ENCODE data around the gene MACF1. TPM values are rescaled to one million over a fixed set of nuclear protein-coding genes. Genes with fewer than 3 reads are reported as not detected.
A peak's percentile ranks its signal among the peaks of the same experiment; 100 is the strongest.
"Not testable (repeated sequence)": the region's sequence is repeated elsewhere in the genome, so short reads cannot be mapped to it uniquely, and the experiment has no call there.

Gene MACF1
- total and polyA plus RNA-seq, 2 donors, result 93.2 to 124 TPM

DNA sequence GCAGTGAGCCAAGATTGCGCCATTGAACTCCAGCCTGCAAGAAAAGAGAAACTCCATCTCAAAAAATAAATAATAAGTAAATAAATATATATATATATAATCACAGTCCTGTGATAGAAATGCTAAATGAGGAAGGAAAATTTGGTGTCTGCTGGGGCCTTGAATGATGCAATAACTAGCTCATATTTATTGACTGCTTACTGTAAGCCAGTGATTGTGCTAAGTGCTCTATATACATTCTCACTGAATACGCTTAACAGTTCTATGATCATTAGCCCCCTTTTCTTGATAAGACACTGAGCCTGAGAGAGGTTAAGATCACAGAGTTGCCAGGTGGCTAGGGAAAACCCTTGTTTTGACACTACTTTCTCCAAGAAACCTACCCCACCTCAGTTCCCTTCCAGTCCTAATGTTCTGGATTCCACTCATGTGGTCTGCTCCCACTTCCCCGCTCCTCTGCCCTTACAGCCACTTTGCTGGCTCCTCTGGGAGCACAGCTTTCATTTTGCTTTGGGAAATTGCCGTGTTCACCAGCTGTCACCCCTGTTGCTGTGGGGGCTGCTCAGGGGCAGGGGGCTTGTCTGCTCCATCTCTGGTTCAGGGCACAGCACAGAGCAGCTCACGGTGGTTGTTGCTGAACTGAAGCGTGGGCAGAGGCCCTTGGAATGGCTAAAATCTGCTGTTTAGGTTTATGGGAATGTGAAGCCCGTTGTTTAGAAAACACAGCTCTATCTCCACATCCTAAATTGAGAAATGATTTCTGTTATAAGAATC lies 284.5 kb downstream of the MACF1 start:
- Histone ChIP-seq H3K9me3 (ENCODE audit: control insufficient read depth in 2 of 2, insufficient read depth in 1 of 2, low read length in 1 of 2) (peaks cover 0 to 3% of the 10 kb centered on the region in 2 donors), H3K4me3 (ENCODE audit: low read length in 2 of 2) (no peak overlapping the region), H3K36me3 (ENCODE audit: control insufficient read depth in 2 of 2, insufficient read depth in 2 of 2, low read length in 1 of 2) (peaks cover 17 to 34% of the 10 kb centered on the region in 2 donors), H3K27ac (ENCODE audit: low read depth in 1 of 2, low read length in 1 of 2) (no peak overlapping the region), H3K27me3 (ENCODE audit: control insufficient read depth in 2 of 2, insufficient read depth in 1 of 2, low read length in 1 of 2) (peaks cover 20 to 38% of the 10 kb centered on the region in 2 donors), H3K4me1 (ENCODE audit: control insufficient read depth in 2 of 2, insufficient read depth in 2 of 2, low read length in 2 of 2) (no peaks in the 10 kb centered on the region)
- DNase-seq (ENCODE audit: low read depth in 6 of 9, low spot score in 9 of 9), result no peak
- WGBS, result 81% methylated on average over 7 of the region's 7 CpGs

GRCh38 chr1:39489567-39490239 lies 285.2 kb downstream of the MACF1 start:
- 80% methylated on average over 13 of the region's 13 CpGs for WGBS
- DNase-seq (ENCODE audit: low read depth in 6 of 9, low spot score in 9 of 9), result no peak
- Histone ChIP-seq H3K27ac (ENCODE audit: low read depth in 1 of 2, low read length in 1 of 2) (no peak overlapping the region), H3K36me3 (ENCODE audit: control insufficient read depth in 2 of 2, insufficient read depth in 2 of 2, low read length in 1 of 2) (peaks cover 14 to 30% of the 10 kb centered on the region in 2 donors), H3K9me3 (ENCODE audit: control insufficient read depth in 2 of 2, insufficient read depth in 1 of 2, low read length in 1 of 2) (peaks cover 0 to 3% of the 10 kb centered on the region in 2 donors), H3K4me3 (ENCODE audit: low read length in 2 of 2) (no peak overlapping the region), H3K27me3 (ENCODE audit: control insufficient read depth in 2 of 2, insufficient read depth in 1 of 2, low read length in 1 of 2) (peaks cover 20 to 43% of the 10 kb centered on the region in 2 donors), H3K4me1 (ENCODE audit: control insufficient read depth in 2 of 2, insufficient read depth in 2 of 2, low read length in 2 of 2) (no peaks in the 10 kb centered on the region)

DNA sequence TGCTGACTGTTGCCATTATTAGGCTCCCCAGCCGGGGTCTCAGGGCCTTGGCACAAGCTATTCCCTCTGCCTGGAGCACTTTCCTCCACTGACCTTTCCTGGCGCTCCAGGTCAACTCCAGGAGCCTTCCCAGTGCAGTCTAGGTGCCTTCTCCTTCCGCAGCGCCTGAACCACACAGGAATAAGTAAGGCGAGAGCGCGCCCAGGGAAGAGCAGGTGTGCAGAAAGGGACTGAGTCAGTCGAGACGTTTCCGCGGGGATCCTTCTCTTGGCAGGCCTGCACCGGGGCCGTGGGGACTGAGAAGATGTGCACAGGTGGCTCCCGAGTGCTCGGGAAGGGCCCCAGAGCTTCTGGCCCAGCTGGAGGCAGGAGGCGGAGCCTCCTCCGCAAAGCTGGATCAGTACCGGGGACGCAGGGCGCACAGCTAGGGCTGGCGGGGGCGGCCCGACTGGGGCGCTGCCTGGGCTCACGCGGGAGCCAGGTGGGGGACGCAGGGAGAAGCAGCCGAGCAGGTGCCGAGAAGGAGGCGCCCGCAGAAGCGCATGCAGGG lies 286.2 kb downstream of the MACF1 start:
- Histone ChIP-seq H3K4me3 (ENCODE audit: low read length in 2 of 2) (peak overlapping the region in 1 of 2 donors; percentile 61), H3K9me3 (ENCODE audit: control insufficient read depth in 2 of 2, insufficient read depth in 1 of 2, low read length in 1 of 2) (peaks cover 0 to 3% of the 10 kb centered on the region in 2 donors), H3K27me3 (ENCODE audit: control insufficient read depth in 2 of 2, insufficient read depth in 1 of 2, low read length in 1 of 2) (peaks cover 20 to 46% of the 10 kb centered on the region in 2 donors), H3K4me1 (ENCODE audit: control insufficient read depth in 2 of 2, insufficient read depth in 2 of 2, low read length in 2 of 2) (no peaks in the 10 kb centered on the region), H3K36me3 (ENCODE audit: control insufficient read depth in 2 of 2, insufficient read depth in 2 of 2, low read length in 1 of 2) (peaks cover 4 to 20% of the 10 kb centered on the region in 2 donors), H3K27ac (ENCODE audit: low read depth in 1 of 2, low read length in 1 of 2) (no peak overlapping the region)
- peak in 7 of 9 donors; percentile 1 to 53 (median 12) for DNase-seq (ENCODE audit: low read depth in 6 of 9, low spot score in 9 of 9)
- WGBS, result 12% methylated on average over 32 of the region's 32 CpGs

GRCh38 chr1:39491146-39491921 lies 286.8 kb downstream of the MACF1 start, which contains the start of gene BMP8A:
BMP8A (plus strand) TSS chr1:39491636; CDS start chr1:39491992, 356 bp downstream.
- Histone ChIP-seq H3K27ac (ENCODE audit: low read depth in 1 of 2, low read length in 1 of 2) (no peak within 1 kb of the TSS), H3K27me3 (ENCODE audit: control insufficient read depth in 2 of 2, insufficient read depth in 1 of 2, low read length in 1 of 2) (peaks cover 20 to 46% of the 10 kb centered on the region in 2 donors), H3K36me3 (ENCODE audit: control insufficient read depth in 2 of 2, insufficient read depth in 2 of 2, low read length in 1 of 2) (peaks cover 4 to 14% of the 10 kb centered on the region in 2 donors), H3K4me3 (ENCODE audit: low read length in 2 of 2) (peak within 1 kb of the TSS in 1 of 2 donors; percentile 61), H3K9me3 (ENCODE audit: control insufficient read depth in 2 of 2, insufficient read depth in 1 of 2, low read length in 1 of 2) (peaks cover 0 to 3% of the 10 kb centered on the region in 2 donors), H3K4me1 (ENCODE audit: control insufficient read depth in 2 of 2, insufficient read depth in 2 of 2, low read length in 2 of 2) (no peaks in the 10 kb centered on the region)
- WGBS, result under 1% methylated on average over 112 of the region's 112 CpGs
- peak; percentile 8 to 80 (median 49) for DNase-seq (ENCODE audit: low read depth in 6 of 9, low spot score in 9 of 9)

DNA sequence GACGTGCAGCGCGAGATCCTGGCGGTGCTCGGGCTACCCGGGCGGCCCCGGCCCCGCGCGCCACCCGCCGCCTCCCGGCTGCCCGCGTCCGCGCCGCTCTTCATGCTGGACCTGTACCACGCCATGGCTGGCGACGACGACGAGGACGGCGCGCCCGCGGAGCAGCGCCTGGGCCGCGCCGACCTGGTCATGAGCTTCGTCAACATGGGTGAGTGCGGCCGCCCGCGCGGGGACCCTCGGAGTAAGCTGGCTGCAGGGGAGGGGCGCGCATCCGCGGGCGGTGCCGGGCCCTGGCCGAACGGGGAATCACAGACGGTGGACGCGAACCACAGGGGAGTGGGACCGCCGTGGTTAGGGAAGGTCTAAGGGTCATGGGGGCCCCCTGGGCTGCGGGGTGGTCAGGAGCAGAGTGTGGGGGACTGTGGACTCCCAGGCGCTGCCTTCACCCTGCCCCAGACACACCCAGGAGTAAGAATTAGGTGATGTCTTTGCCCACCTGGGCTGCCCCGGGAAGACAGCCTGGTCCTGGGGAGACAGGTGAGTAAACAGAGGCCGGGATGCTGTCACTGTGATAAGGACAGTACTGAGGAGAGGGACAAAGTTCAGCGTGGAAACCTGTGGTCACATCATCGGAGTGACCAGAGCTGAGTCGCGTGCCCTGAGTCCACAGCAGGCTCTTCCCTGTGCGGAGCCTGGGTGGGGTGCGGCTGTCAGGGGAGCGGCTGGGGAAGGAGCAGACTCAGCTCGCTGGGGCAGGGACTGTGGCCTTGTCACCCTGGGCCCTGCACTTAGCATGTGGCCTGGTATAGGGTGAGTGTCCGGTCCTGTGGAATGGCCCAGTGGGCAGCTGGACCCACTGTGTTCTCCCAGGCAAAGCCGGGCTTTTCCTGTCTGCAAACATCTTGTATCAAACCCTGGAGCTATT lies 287.9 kb downstream of the MACF1 start:
- not testable (repeated sequence) for DNase-seq (ENCODE audit: low read depth in 6 of 9, low spot score in 9 of 9); H3K27ac ChIP-seq (ENCODE audit: low read depth in 1 of 2, low read length in 1 of 2); H3K36me3 ChIP-seq (ENCODE audit: control insufficient read depth in 2 of 2, insufficient read depth in 2 of 2, low read length in 1 of 2); H3K4me1 ChIP-seq (ENCODE audit: control insufficient read depth in 2 of 2, insufficient read depth in 2 of 2, low read length in 2 of 2); H3K9me3 ChIP-seq (ENCODE audit: control insufficient read depth in 2 of 2, insufficient read depth in 1 of 2, low read length in 1 of 2)
- H3K27me3 ChIP-seq (ENCODE audit: control insufficient read depth in 2 of 2, insufficient read depth in 1 of 2, low read length in 1 of 2), result peaks cover 20 to 46% of the 10 kb centered on the region in 2 donors
- WGBS, result 27% methylated on average over 67 of the region's 67 CpGs
- H3K4me3 ChIP-seq (ENCODE audit: low read length in 2 of 2), result peak overlapping the region in 1 of 2 donors; percentile 61

DNA sequence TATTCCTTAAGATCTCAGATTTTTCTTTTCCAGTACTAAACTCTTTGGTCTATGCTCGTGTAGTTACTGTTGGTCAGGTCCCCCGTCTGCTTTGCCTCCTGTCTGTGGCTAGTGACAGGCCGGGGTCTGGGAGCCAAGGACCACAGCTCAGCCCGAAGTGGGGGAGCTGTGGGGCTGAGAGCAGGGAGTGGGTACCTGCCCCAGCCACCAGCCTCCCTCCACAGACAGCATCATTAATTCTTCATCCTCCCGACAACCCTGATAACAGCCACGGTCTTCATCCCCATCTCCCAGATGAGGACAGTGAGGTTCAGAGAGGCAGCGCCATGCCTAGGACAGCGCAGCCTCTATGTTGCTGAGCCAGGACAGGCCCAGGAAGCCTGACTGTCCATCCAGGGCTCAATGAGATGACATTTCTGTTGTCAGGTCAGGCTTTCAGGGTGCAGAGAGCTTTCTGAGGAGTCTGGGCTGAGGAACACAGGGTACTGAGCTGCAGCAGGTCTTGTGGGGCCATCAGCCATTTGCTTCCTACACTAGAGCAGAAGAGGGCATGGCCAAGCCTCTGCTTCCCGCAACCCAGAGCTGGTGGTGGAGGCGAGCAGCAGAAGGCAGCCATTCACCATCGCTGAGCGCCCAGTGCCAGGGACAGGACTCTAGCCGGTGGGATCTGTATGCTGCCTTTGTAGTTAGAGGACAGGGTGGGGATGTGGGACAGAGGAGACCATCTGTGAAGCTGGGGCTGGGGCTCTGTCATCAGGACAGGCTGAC lies 288.7 kb downstream of the MACF1 start:
- 89% methylated on average over 13 of the region's 13 CpGs for WGBS
- not testable (repeated sequence) for H3K4me3 ChIP-seq (ENCODE audit: low read length in 2 of 2); H3K9me3 ChIP-seq (ENCODE audit: control insufficient read depth in 2 of 2, insufficient read depth in 1 of 2, low read length in 1 of 2); H3K4me1 ChIP-seq (ENCODE audit: control insufficient read depth in 2 of 2, insufficient read depth in 2 of 2, low read length in 2 of 2); H3K27ac ChIP-seq (ENCODE audit: low read depth in 1 of 2, low read length in 1 of 2); DNase-seq (ENCODE audit: low read depth in 6 of 9, low spot score in 9 of 9); H3K36me3 ChIP-seq (ENCODE audit: control insufficient read depth in 2 of 2, insufficient read depth in 2 of 2, low read length in 1 of 2)
- peaks cover 20 to 48% of the 10 kb centered on the region in 2 donors for H3K27me3 ChIP-seq (ENCODE audit: control insufficient read depth in 2 of 2, insufficient read depth in 1 of 2, low read length in 1 of 2)

GRCh38 chr1:39494671-39495410 lies 290.3 kb downstream of the MACF1 start:
- H3K27ac ChIP-seq (ENCODE audit: low read depth in 1 of 2, low read length in 1 of 2), result no peak overlapping the region
- H3K4me3 ChIP-seq (ENCODE audit: low read length in 2 of 2), result no peak overlapping the region
- H3K36me3 ChIP-seq (ENCODE audit: control insufficient read depth in 2 of 2, insufficient read depth in 2 of 2, low read length in 1 of 2), result no peaks in the 10 kb centered on the region
- WGBS, result 95% methylated on average over 13 of the region's 14 CpGs
- no peak for DNase-seq (ENCODE audit: low read depth in 6 of 9, low spot score in 9 of 9)
- H3K9me3 ChIP-seq (ENCODE audit: control insufficient read depth in 2 of 2, insufficient read depth in 1 of 2, low read length in 1 of 2), result peaks cover 0 to 3% of the 10 kb centered on the region in 2 donors
- no peaks in the 10 kb centered on the region for H3K4me1 ChIP-seq (ENCODE audit: control insufficient read depth in 2 of 2, insufficient read depth in 2 of 2, low read length in 2 of 2)
- H3K27me3 ChIP-seq (ENCODE audit: control insufficient read depth in 2 of 2, insufficient read depth in 1 of 2, low read length in 1 of 2), result peaks cover 20 to 43% of the 10 kb centered on the region in 2 donors

All from thymus (tissue), 11 donors.